K562 (cell line): ENCODE results near the gene BAIAP2. TPM values are rescaled to one million over a fixed set of nuclear protein-coding genes. Genes with fewer than 3 reads are reported as not detected.

Experiments used
- ATF3 ChIP-seq, 2 experiments: fragments of 450-650 bp in 1 of 2; sonication (generic) in 1 of 2; formaldehyde crosslinking in 1 of 2; IDR thresholded peaks in 1 of 2; conservative IDR thresholded peaks in 1 of 2; 2 replicates each; pipeline versions ENCODE4 v1.6.1 to v1.8.1; 2016 to 2023; ENCODE audit warnings: mild to moderate bottlenecking in 2 of 2, moderate library complexity in 2 of 2, inconsistent platforms in 1 of 2, missing genetic modification reagents in 1 of 2
- CEBPG ChIP-seq, 3 experiments: fragments of 200-800 bp in 1 of 3; sonication (Bioruptor generic) in 1 of 3; sonication (generic) in 1 of 3; formaldehyde crosslinking in 1 of 3; IDR thresholded peaks in 2 of 3; conservative IDR thresholded peaks in 1 of 3; 2 replicates each; pipeline versions ENCODE4 v1.6.1 to v1.8.0; 2016 to 2022; ENCODE audit warnings: missing compliant biosample characterization in 2 of 3, missing genetic modification characterization in 2 of 3, mild to moderate bottlenecking in 1 of 3, missing genetic modification reagents in 1 of 3
- CREM ChIP-seq: IDR thresholded peaks from 2 replicates; pipeline ENCODE4 v1.6.1; 2014; ENCODE audit warnings: antibody characterized with exemption, low read depth
- HDAC1 ChIP-seq, 2 experiments: fragments of 450-650 bp; IDR thresholded peaks; 2 replicates each; pipeline ENCODE4 v1.6.1; 2016 to 2017; ENCODE audit warnings: inconsistent platforms in 1 of 2, mild to moderate bottlenecking in 1 of 2, moderate library complexity in 1 of 2
- HES1 ChIP-seq: fragments of 450-650 bp; IDR thresholded peaks from 2 replicates; pipeline ENCODE4 v1.6.1; 2016; ENCODE audit warnings: low read depth, mild to moderate bottlenecking, moderate library complexity
- JUND ChIP-seq, 2 experiments: IDR thresholded peaks; 2 replicates in 1 of 2; 3 replicates in 1 of 2; pipeline ENCODE4 v1.6.1; 2011; ENCODE audit warnings: borderline replicate concordance in 2 of 2, low read depth in 2 of 2, low read length in 2 of 2, improper control_type of control experiment in 1 of 2, missing biosample characterization in 1 of 2, missing genetic modification characterization in 1 of 2, missing genetic modification reagents in 1 of 2
- L3MBTL2 ChIP-seq: fragments of 450-650 bp; IDR thresholded peaks from 2 replicates; pipeline ENCODE4 v1.6.1; 2016; ENCODE audit warnings: mild to moderate bottlenecking, moderate library complexity
- MTA3 ChIP-seq: fragments of 450-650 bp; formaldehyde crosslinking; IDR thresholded peaks from 2 replicates; pipeline ENCODE4 v1.6.1; 2017; ENCODE audit warnings: mild to moderate bottlenecking, borderline replicate concordance
- NONO ChIP-seq, 2 experiments: fragments of 200-400 bp in 1 of 2; fragments of 450-650 bp in 1 of 2; formaldehyde crosslinking in 1 of 2; IDR thresholded peaks; 2 replicates each; pipeline ENCODE4 v1.6.1; 2017; ENCODE audit warnings: low read depth in 2 of 2, mild to moderate bottlenecking in 2 of 2, moderate library complexity in 2 of 2, low read length in 1 of 2
- RNF2 ChIP-seq: sonication (generic); IDR thresholded peaks from 2 replicates; pipeline ENCODE4 v1.6.1; 2016
- SAP30 ChIP-seq: fragments of 200-600 bp; sonication (generic); IDR thresholded peaks from 2 replicates; pipeline ENCODE4 v1.6.1; 2012; ENCODE audit warnings: borderline replicate concordance, low read depth, mild to moderate bottlenecking, moderate library complexity, low read length, control low read depth, inconsistent platforms; ENCODE audit not compliant: insufficient read depth, poor library complexity, severe bottlenecking
- SRF ChIP-seq, 2 experiments: fragments of 250-450, 450-650 bp in 1 of 2; sonication (Bioruptor Pico) in 1 of 2; sonication (generic) in 1 of 2; formaldehyde crosslinking; IDR thresholded peaks; 2 replicates each; pipeline versions ENCODE4 v1.5.0 to v1.5.1; 2020 to 2022; ENCODE audit warnings: mild to moderate bottlenecking in 1 of 2, missing genetic modification reagents in 1 of 2
- U2AF1 ChIP-seq: fragments of 200-400 bp; formaldehyde crosslinking; optimal IDR thresholded peaks from 2 replicates; pipeline ENCODE3; 2017; ENCODE audit warnings: mild to moderate bottlenecking, low read depth, low read length, moderate library complexity
- YY1 ChIP-seq, 3 experiments: IDR thresholded peaks; 2 replicates each; pipeline ENCODE4 v1.6.1; 2011; ENCODE audit warnings: low read length in 2 of 3, mild to moderate bottlenecking in 2 of 3, moderate library complexity in 2 of 3, borderline replicate concordance in 1 of 3, control low read depth in 1 of 3, low read depth in 1 of 3; ENCODE audit not compliant: insufficient read depth in 3 of 3, insufficient replicate concordance in 2 of 3, control insufficient read depth in 1 of 3, insufficient read length in 1 of 3; ENCODE audit errors: extremely low read depth in 1 of 3
- ZFX ChIP-seq: sonication (generic); formaldehyde crosslinking; IDR thresholded peaks from 2 replicates; pipeline ENCODE4 v1.8.0; 2022; ENCODE audit warnings: mild to moderate bottlenecking, missing genetic modification reagents, moderate library complexity
- ZNF143 ChIP-seq: sonication (generic); formaldehyde crosslinking; IDR thresholded peaks from 2 replicates; pipeline ENCODE4 v1.9.0; 2022; ENCODE audit warnings: mild to moderate bottlenecking, missing genetic modification reagents
- polyA plus RNA-seq, 8 experiments: library from polyadenylated mRNA; depleted of rRNA in 4 of 8; stranded (reverse) in 5 of 8; unstranded in 3 of 8; fragments of >200 nt; fragmentation: Nextera tagmentation in 2 of 8; fragmentation: Illumina TruSeq in 1 of 8; extraction: Ambion mirVana in 2 of 8; extraction: Trizol in 1 of 8; gene quantifications; 2 replicates each; pipeline versions ENCODE4 v1.2.1 to v1.2.3, GENCODE V29; 2011 to 2014; ENCODE audit warnings: inconsistent platforms in 1 of 8, missing spikeins in 1 of 8
- total RNA-seq, 7 experiments: library from RNA; depleted of rRNA in 6 of 7; stranded (reverse); fragments of >200 nt in 6 of 7; fragmentation: Illumina TruSeq in 2 of 7; extraction: Trizol in 2 of 7; gene quantifications; 2 replicates each; pipeline versions ENCODE4 v1.2.1 to v1.2.3, GENCODE V29; 2011 to 2021; ENCODE audit warnings: low replicate concordance in 1 of 7
- TF ChIP-seq, protein P1 (sequence below): sonication (generic); formaldehyde crosslinking; IDR thresholded peaks from 2 replicates; pipeline ENCODE4 v1.8.0; 2022; ENCODE audit warnings: missing genetic modification reagents, mild to moderate bottlenecking, moderate library complexity, borderline replicate concordance
- TF ChIP-seq, protein P2 (sequence below): fragments of 450-650 bp; IDR thresholded peaks from 2 replicates; pipeline ENCODE4 v1.6.1; 2016

BAIAP2 gene
- total and polyA plus RNA-seq, 9 of the 15 experiments (the other 6 are each of a cell fraction or from before 2014, with no cell fraction given), result 2.3 to 51.6 (median 18.4) TPM

DNA sequence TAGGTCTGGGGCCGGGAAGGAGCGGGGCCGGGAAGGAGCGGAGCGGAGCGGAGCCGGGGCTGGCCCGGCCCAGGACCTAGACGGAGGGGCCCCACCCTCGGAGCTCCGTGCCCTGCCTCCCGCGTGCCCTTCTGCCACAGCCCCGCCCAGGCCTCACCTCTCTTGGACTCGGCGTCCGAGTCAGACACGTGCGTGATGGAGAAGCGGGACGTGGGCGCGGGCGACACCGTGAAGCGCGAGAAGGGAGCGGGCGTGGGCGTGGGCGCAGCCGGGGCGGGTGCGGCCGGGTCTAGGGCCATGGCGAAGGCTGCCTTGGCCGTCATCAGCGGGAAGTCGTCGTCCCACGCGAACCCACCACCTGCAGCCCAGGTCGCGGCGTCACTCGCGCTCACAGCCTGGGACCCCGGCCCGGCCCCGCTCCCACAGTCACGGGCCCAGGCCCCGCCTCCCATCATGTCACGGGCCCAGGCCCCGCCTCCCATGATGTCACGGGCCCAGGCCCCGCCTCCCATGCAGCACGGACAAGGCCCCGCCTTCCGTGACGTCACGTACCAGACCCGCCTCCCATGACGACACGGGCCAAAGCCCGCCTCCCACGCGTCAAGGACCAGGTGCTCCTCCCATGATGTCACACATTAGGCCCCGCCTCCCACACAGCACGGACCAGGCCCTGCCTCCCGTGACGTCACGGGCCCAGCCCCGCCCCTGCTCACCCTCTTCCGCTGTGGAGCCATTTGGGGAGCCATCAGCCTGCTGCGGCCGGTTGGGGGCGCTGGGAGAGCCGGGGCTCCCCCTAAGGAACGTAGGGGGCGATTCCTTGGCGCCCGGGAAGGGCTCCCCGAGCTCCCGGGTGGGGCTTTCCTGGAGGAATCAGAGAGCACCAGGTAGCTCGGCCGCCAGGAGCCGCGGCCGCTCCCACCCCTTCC is 84.5 kb downstream of the BAIAP2 start (continued):
- peak; percentile 100 for TF ChIP-seq MTA3
- peak; percentile 79 for TF ChIP-seq ZFX (CRISPR knock-in tag)
- no peak for TF ChIP-seq NONO (IDR thresholded peaks at IDR 0.05; ENCODE audit: low read depth in 2 of 2, low read length in 1 of 2)
- TF ChIP-seq HDAC1 (IDR thresholded peaks at IDR 0.05), result peak in 1 of 2 experiments; percentile 47; a peak in 1 of 4 replicates
- TF ChIP-seq CREM, result peak; percentile 99
- TF ChIP-seq JUND (IDR thresholded peaks at IDR 0.05; ENCODE audit: borderline replicate concordance, low read depth, low read length), result peak; percentile 87
- peak; percentile 70; the same call in 1 of the 3 replicates for TF ChIP-seq JUND (tag; IDR thresholded peaks at IDR 0.05; ENCODE audit: borderline replicate concordance, low read depth, low read length)
- no peak for TF ChIP-seq ZNF143 (CRISPR knock-in tag)
- TF ChIP-seq HES1, result no peak
- peak; percentile 54 for TF ChIP-seq CEBPG (CRISPR knock-in tag; IDR thresholded peaks at IDR 0.05)
- TF ChIP-seq CEBPG (tag; conservative IDR thresholded peaks at IDR 0.05 in 1 of 2, IDR thresholded peaks at IDR 0.05 in 1 of 2), result no peak; a peak in 1 of 4 replicates
- TF ChIP-seq ATF3 (IDR thresholded peaks at IDR 0.05), result peak; percentile 96
- TF ChIP-seq ATF3 (CRISPR knock-in tag; conservative IDR thresholded peaks at IDR 0.05), result no peak
- peak; percentile 12 for TF ChIP-seq U2AF1
- TF ChIP-seq YY1 (IDR thresholded peaks at IDR 0.05; ENCODE audit: borderline replicate concordance in 1 of 3, control insufficient read depth in 1 of 3, extremely low read depth in 1 of 3, insufficient read depth in 3 of 3, insufficient read length in 1 of 3, insufficient replicate concordance in 2 of 3, low read depth in 1 of 3, low read length in 2 of 3), result peak in 2 of 3 experiments; percentile 71 to 73
- TF ChIP-seq L3MBTL2, result peak; percentile 67; the same call in 1 of the 2 replicates
- peak in 1 of 2 experiments; percentile 71; a peak in 1 of 4 replicates for TF ChIP-seq SRF (CRISPR knock-in tag; IDR thresholded peaks at IDR 0.05)
- no peak for TF ChIP-seq SAP30
- TF ChIP-seq RNF2, result no peak
- TF ChIP-seq, protein P1, sequence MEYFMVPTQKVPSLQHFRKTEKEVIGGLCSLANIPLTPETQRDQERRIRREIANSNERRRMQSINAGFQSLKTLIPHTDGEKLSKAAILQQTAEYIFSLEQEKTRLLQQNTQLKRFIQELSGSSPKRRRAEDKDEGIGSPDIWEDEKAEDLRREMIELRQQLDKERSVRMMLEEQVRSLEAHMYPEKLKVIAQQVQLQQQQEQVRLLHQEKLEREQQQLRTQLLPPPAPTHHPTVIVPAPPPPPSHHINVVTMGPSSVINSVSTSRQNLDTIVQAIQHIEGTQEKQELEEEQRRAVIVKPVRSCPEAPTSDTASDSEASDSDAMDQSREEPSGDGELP (CRISPR knock-in tag), result peak; percentile 98
- TF ChIP-seq, protein P2, sequence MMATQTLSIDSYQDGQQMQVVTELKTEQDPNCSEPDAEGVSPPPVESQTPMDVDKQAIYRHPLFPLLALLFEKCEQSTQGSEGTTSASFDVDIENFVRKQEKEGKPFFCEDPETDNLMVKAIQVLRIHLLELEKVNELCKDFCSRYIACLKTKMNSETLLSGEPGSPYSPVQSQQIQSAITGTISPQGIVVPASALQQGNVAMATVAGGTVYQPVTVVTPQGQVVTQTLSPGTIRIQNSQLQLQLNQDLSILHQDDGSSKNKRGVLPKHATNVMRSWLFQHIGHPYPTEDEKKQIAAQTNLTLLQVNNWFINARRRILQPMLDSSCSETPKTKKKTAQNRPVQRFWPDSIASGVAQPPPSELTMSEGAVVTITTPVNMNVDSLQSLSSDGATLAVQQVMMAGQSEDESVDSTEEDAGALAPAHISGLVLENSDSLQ, result peak; percentile 71
